Choroid plexus epithelial cell (primary cell): ENCODE results near the gene FXR1.

ENCODE experiments used
- DNase-seq: peaks from one replicate; pipeline ENCODE4 v3.0.0-alpha.2; 2010; ENCODE audit warnings: low read depth
- H3K4me3 ChIP-seq: 2 replicates; pipeline ENCODE4 v1.5.1; 2011; ENCODE audit warnings: low read depth, mild to moderate bottlenecking, control low read depth, low read length, moderate library complexity
- TF ChIP-seq, protein P1 (sequence below): conservative IDR thresholded peaks from 2 replicates; pipeline ENCODE4 v1.5.1; 2011; ENCODE audit warnings: low read depth, mild to moderate bottlenecking, control low read depth, inconsistent platforms, low read length, moderate library complexity

The FXR1 gene

DNA sequence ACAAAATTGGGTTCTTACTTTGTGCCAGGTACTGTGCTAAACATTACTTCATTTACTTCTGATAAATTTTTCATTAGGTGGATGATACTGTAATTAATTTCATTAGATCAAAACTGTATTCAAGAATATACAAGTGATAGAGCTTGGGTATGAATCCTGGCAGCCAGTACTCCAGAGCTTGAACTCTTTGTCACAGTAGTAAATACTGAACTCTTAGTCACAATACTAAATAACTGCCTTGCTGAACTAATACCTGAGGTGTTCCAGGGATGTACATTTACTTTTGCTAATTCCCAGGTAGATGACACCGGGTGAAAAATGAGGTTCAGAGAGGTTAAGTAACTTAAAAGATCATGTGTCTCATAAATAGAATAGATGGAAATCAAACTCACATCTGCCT lies 20.3 kb downstream of the FXR1 start:
- H3K4me3 ChIP-seq: no peak overlapping the region
- TF ChIP-seq, protein P1, sequence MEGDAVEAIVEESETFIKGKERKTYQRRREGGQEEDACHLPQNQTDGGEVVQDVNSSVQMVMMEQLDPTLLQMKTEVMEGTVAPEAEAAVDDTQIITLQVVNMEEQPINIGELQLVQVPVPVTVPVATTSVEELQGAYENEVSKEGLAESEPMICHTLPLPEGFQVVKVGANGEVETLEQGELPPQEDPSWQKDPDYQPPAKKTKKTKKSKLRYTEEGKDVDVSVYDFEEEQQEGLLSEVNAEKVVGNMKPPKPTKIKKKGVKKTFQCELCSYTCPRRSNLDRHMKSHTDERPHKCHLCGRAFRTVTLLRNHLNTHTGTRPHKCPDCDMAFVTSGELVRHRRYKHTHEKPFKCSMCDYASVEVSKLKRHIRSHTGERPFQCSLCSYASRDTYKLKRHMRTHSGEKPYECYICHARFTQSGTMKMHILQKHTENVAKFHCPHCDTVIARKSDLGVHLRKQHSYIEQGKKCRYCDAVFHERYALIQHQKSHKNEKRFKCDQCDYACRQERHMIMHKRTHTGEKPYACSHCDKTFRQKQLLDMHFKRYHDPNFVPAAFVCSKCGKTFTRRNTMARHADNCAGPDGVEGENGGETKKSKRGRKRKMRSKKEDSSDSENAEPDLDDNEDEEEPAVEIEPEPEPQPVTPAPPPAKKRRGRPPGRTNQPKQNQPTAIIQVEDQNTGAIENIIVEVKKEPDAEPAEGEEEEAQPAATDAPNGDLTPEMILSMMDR: no peak
- no peak for DNase-seq

DNA sequence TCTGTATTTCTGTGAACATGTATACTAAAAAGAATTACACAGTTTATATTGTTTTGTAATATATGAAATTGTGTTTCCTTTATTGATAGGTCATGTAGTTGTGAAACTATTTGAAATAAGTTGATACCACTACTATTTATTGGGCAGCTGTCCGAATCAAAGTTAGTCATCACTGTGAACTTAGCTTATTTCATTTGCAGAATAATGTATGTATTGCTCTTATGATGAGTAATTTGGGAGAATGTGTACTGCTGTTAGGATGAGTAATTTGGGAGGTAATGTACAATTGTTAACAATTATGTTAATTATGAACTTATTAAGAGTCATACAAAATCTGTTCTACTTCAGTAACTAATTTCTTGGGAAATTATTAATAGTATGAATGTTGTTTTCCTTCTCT lies 22.2 kb downstream of the FXR1 start:
- no peak overlapping the region for H3K4me3 ChIP-seq
- no peak for DNase-seq
- TF ChIP-seq, protein P1: no peak

DNA sequence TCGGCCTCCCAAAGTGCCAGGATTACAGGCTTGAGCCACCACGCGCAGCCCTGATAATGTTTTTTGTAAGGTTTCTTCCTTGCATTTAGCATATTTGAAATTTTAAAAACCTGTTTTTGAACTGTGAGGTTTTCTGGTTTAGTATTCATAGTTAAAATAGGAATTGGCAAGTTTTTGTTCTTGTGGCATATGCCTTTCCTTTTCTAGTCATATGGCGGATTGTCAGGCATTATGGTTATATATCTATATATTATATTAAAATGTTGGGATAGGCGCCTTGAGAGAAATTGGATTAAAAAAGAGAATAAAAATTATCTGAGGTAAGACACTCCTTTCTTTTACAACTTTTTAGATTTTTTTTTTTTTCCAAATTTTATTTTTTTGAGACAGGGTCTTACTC lies 28.4 kb downstream of the FXR1 start:
- no peak overlapping the region for H3K4me3 ChIP-seq
- TF ChIP-seq, protein P1: no peak
- DNase-seq: no peak

DNA sequence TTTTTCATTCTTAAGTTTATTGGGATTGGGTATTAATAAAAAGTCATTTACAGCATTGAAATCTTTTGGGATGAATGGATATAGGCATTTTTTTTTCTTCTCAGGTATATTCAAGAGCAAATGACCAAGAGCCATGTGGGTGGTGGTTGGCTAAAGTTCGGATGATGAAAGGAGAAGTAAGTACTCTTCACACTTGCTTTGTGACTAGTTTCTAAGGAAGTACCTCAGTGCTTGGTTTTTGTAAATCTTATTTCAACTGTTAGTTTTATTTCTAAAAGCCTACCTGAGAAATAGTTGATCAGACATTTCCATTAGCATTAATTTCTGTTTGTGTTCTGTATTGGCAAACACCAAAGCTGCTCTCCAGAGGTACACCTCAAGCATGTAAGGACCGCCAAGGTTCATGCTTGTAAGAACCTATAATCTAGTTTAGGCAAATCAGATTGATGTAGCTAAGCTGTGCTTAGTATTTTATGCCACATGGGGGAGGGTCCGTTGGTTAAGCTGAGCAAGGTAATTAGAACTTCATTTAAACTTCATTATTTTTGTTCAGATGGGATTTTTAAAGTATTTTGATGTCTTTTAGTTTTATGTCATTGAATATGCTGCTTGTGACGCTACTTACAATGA lies 35.4 kb downstream of the FXR1 start:
- TF ChIP-seq, protein P1: no peak
- DNase-seq: no peak
- H3K4me3 ChIP-seq: no peak overlapping the region

DNA sequence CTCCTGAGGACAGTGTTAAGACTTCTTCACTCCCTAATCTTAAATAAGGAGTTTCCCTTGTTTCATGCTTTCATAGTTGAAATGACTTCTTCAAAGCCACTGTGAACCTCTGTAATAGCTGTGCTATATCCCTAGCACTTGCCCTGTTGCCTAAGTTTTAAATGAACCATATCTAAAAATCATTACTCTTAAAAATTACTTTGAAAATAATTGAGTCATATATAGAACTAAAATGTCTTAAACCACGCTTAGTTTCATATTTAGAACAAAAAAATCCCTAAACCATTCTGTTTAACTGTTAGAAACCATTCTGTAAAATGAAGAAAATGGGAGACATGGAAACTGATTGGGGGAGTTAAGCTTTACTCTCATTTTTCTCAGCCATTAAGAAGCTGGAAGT lies 47.2 kb downstream of the FXR1 start:
- TF ChIP-seq, protein P1: no peak
- no peak for DNase-seq
- H3K4me3 ChIP-seq: no peak overlapping the region

DNA sequence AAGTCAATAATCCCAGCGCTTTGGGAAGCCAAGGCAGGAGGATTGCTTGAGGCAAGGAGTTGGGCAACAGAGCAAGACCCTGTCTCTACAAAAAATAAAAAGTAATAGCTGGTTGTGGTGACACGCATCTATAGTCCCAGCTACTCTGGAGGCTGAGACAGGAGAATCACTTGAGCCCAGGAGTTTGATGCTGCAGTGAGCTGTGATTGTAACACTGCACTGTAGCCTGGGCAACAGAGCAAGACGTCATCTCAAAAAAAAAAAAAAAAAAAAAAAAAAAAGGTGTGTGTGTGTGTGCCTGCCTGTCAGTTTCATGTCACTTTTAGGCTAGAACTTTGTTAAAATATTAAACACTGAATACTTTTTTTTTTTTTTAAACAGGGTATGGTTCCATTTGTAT lies 48.6 kb downstream of the FXR1 start:
- no peak overlapping the region for H3K4me3 ChIP-seq
- DNase-seq: no peak
- TF ChIP-seq, protein P1: no peak

DNA sequence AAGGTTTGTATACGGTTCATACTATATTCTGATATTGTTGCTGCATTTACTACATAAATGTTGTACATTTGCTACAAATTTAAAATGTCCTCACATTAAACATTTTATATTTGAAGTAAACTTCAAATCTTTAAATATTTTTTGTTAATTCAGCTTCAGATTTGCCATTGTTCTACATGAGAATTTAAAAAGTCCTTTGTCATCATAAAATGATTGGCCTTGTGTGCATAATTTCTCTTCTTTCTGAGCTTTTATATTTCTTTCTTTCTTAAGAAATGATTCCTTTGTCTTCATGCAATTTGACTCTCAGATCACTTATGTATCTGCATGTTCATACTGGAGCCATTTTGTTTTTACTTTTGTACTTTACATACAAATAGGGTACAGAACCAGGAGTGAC lies 49.1 kb downstream of the FXR1 start:
- DNase-seq: no peak
- TF ChIP-seq, protein P1: no peak
- no peak overlapping the region for H3K4me3 ChIP-seq
